Pancreas (tissue), 10 donors: Measurements from ENCODE around the gene NPAS1. TPM values are rescaled to one million over a fixed set of nuclear protein-coding genes. Genes with fewer than 3 reads are reported as not detected.

Experiments
- ATAC-seq, 4 donors: fragments of 200-7000 bp; cut with Tn5 transposase; one replicate each; pipeline versions ENCODE4 v1.8.0 to v1.9.1; 2020; ENCODE audit warnings: mild to moderate bottlenecking in 4 of 4, moderate library complexity in 4 of 4
- DNase-seq, 6 donors: peaks; one replicate each; pipeline ENCODE4 v3.0.0-alpha.2; 2020
- FAIRE-seq: peaks from 2 replicates; lab custom pipeline; 2012; peaks lifted over from hg19 to GRCh38; lab: Jason Lieb, UNC
- H3K27ac ChIP-seq, 4 donors: fragments of 200-600 bp; sonication (generic); 1 replicate in 3 of 4; 2 replicates in 1 of 4; pipeline versions ENCODE4 v1.5.0 to v1.8.0; 2020
- H3K27me3 ChIP-seq, 4 donors: fragments of 200-600 bp; one replicate each; pipeline ENCODE4 v1.8.0; 2021
- H3K36me3 ChIP-seq, 3 donors: fragments of 200-600 bp; sonication (generic) in 1 of 3; one replicate each; pipeline versions ENCODE4 v1.5.0 to v1.8.0; 2020 to 2021
- H3K4me1 ChIP-seq, 3 donors: fragments of 200-600 bp; one replicate each; pipeline ENCODE4 v1.8.0; 2021
- H3K4me3 ChIP-seq, 4 donors: fragments of 200-600 bp; sonication (generic) in 2 of 4; one replicate each; pipeline versions ENCODE4 v1.5.0 to v1.8.0; 2020 to 2021
- H3K9me3 ChIP-seq, 4 donors: fragments of 200-600 bp; one replicate each; pipeline ENCODE4 v1.8.0; 2021
- WGBS, 2 donors: extraction: QIAGEN DNeasy Blood & Tissue Kit; methylation state at CpG; one replicate each; pipeline ENCODE4 v1.1.7; 2013; 5-methylcytosine and 5-hydroxymethylcytosine counted together
- intact Hi-C, 3 donors: fragments of 100-400 bp; cut with DNase I; formaldehyde crosslinking; loops; one replicate each; pipeline versions ENCODE4 v1.11.1 to v1.14.2; 2022
- polyA plus RNA-seq, 2 donors: library from polyadenylated mRNA; stranded (reverse); fragments of 200-250 nt; gene quantifications; one replicate each; pipeline ENCODE4 v1.2.3, GENCODE V29; 2013
- total RNA-seq, 6 donors: library from RNA; stranded (reverse); fragmentation: NEBNext Ultra II Directional in 4 of 6; extraction: Animal tissue kit (Norgen Biotek cat#: 25700) in 4 of 6; gene quantifications; one replicate each; pipeline versions ENCODE4 v1.2.1 to v1.2.4, GENCODE V29; 2021 to 2023
- TF ChIP-seq, protein P1 (sequence below), 4 donors: fragments of 200-600 bp; sonication (generic) in 3 of 4; IDR thresholded peaks; one replicate each; pipeline versions ENCODE4 v1.5.0 to v1.8.0; 2021; ENCODE audit warnings: antibody characterized with exemption in 4 of 4
- donor health status: healthy with polysubstance abuse.
- donor health status: DM: no; HTN: no; CAD: no; lungs with moderate emphysema.
- donor health status: DM: no; HTN: no; CAD: no.
- donor health status: control.
- donor health status: control.
- donor health status: Bipolar disorder and iron deficiency.
- donor health status: DM: yes; HTN: yes; CAD: no.
- donor health status: DM: no; HTN: no; CAD: no.
- donor health status: DM: no; HTN: no; CAD: no.
- donor health status: DM: yes; HTN: yes; CAD: no.

The NPAS1 gene
- total and polyA plus RNA-seq, 8 donors = 0.12 to 0.49 (median 0.28) TPM

DNA sequence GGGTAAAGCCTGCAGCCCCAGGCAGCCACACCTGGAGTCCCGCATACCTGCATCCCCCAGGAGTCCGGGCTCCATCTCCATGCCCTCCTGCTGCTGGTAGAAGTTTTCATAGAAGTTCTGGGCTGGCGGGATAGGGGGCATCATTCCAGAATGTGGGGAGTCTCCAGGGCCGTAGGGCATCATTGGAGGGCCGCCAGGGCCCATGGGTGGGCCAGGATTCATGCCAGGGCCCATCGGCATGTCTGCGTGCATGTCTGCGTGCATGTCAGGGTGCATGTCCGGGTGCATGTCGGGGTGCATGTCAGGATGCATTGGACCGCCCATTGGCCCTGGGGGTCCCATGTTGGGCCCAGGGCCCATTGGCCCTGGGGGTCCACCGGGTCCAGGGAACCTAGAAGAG, 52.1 kb downstream of the NPAS1 start:
- H3K27me3 ChIP-seq = no peaks in the 10 kb centered on the region
- TF ChIP-seq, protein P1, sequence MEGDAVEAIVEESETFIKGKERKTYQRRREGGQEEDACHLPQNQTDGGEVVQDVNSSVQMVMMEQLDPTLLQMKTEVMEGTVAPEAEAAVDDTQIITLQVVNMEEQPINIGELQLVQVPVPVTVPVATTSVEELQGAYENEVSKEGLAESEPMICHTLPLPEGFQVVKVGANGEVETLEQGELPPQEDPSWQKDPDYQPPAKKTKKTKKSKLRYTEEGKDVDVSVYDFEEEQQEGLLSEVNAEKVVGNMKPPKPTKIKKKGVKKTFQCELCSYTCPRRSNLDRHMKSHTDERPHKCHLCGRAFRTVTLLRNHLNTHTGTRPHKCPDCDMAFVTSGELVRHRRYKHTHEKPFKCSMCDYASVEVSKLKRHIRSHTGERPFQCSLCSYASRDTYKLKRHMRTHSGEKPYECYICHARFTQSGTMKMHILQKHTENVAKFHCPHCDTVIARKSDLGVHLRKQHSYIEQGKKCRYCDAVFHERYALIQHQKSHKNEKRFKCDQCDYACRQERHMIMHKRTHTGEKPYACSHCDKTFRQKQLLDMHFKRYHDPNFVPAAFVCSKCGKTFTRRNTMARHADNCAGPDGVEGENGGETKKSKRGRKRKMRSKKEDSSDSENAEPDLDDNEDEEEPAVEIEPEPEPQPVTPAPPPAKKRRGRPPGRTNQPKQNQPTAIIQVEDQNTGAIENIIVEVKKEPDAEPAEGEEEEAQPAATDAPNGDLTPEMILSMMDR (IDR thresholded peaks at IDR 0.05) = no peak
- peaks cover 9 to 48% (median 13%) of the 10 kb centered on the region in 3 donors for H3K36me3 ChIP-seq
- intact Hi-C loops = no loop called here
- H3K9me3 ChIP-seq = no peaks in the 10 kb centered on the region
- 87 to 89% methylated on average over 12 of the region's 12 CpGs for WGBS, 2 donors
- DNase-seq = no peak
- no peak overlapping the region for H3K27ac ChIP-seq
- H3K4me1 ChIP-seq = no peaks in the 10 kb centered on the region
- FAIRE-seq = no peak
- no peak overlapping the region for H3K4me3 ChIP-seq
- no peak for ATAC-seq

DNA sequence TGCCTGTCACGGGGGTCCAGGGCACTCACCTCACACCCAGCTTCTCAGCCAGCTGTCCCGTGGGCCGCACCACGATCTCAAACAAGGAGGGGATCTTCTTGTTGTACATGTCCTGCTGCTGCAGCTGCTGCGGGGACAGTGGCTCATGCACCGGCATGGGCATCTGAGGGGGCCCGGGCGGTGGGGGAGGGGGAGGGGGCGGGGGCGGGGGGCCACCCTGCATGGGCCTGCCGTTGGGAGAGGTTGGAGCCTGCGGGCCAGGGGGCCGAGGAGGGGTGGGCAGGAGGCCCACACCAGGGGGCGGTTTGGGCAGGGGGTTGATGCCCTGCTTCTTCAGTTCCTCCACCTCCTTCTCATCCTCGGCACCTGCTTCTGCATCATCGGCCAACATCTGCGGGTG, 52.7 kb downstream of the NPAS1 start:
- no peak for DNase-seq
- TF ChIP-seq, protein P1 (IDR thresholded peaks at IDR 0.05) = no peak
- intact Hi-C loops = no loop called here

DNA sequence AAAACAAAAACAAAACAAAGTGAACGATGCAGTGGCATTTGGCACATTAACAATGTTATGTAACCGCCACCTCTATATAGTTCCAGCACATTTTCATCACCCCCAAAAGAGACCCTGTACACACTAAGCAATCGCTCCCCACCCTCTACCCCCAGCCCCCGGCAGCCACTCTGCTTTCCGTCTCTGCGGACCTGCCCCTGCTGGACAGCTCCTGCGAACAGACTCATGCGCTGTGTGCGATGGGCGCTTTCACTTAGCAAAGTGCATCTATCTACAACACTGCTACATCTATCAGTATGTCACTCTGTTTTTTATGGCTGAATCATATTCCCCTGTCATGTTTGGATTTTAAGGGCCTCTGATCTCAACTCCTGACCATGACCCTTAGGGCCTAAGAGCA, 53.9 kb downstream of the NPAS1 start:
- H3K36me3 ChIP-seq = peaks cover 9 to 40% (median 13%) of the 10 kb centered on the region in 3 donors
- TF ChIP-seq, protein P1 (IDR thresholded peaks at IDR 0.05) = no peak
- H3K9me3 ChIP-seq = no peaks in the 10 kb centered on the region
- H3K27me3 ChIP-seq = no peaks in the 10 kb centered on the region
- no peak for FAIRE-seq
- no peaks in the 10 kb centered on the region for H3K4me1 ChIP-seq
- ATAC-seq = no peak
- no peak overlapping the region for H3K27ac ChIP-seq
- WGBS, 2 donors = 95 to 96% methylated on average over 10 of the region's 10 CpGs
- DNase-seq = no peak
- intact Hi-C loops = no loop called here
- no peak overlapping the region for H3K4me3 ChIP-seq

More for the DNA sequence above, 52.7 kb downstream of the NPAS1 start:
- WGBS, 2 donors = 83 to 87% methylated on average over 15 to 17 of the region's 17 CpGs
- Histone ChIP-seq H3K27me3 (no peaks in the 10 kb centered on the region), H3K36me3 (peaks cover 9 to 42% (median 13%) of the 10 kb centered on the region in 3 donors), H3K4me3 (no peak overlapping the region), H3K4me1 (no peaks in the 10 kb centered on the region), H3K9me3 (no peaks in the 10 kb centered on the region), H3K27ac (no peak overlapping the region)
- FAIRE-seq = no peak
- no peak for ATAC-seq

DNA sequence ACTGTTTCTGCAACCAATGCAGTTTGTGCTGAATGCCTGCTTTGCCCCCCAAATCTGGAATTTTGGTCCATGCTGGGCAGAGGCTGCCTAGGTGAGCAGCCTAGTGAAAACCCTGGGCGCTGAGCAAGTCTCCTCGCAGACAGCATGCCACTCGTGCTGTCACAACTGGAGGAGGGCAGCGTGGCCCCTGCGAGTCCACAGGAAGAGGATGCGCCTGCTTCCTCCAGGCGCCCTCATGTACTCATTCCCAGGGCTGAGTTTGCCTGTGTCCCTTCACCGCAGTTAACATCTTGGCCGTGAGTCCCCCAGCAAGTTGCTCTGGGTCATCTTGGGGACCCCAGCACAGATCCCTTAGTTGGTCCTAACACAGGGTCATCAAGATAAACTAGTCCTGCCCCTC, 55.0 kb downstream of the NPAS1 start:
- ATAC-seq (no peak), DNase-seq (no peak), FAIRE-seq (no peak)
- Histone ChIP-seq H3K4me3 (no peak overlapping the region), H3K4me1 (no peaks in the 10 kb centered on the region), H3K27ac (no peak overlapping the region), H3K36me3 (peaks cover 9 to 40% (median 13%) of the 10 kb centered on the region in 3 donors), H3K27me3 (no peaks in the 10 kb centered on the region), H3K9me3 (no peaks in the 10 kb centered on the region)
- intact Hi-C loops = no loop called here
- 88 to 96% methylated on average over 9 of the region's 9 CpGs for WGBS, 2 donors
- TF ChIP-seq, protein P1 (IDR thresholded peaks at IDR 0.05) = no peak

DNA sequence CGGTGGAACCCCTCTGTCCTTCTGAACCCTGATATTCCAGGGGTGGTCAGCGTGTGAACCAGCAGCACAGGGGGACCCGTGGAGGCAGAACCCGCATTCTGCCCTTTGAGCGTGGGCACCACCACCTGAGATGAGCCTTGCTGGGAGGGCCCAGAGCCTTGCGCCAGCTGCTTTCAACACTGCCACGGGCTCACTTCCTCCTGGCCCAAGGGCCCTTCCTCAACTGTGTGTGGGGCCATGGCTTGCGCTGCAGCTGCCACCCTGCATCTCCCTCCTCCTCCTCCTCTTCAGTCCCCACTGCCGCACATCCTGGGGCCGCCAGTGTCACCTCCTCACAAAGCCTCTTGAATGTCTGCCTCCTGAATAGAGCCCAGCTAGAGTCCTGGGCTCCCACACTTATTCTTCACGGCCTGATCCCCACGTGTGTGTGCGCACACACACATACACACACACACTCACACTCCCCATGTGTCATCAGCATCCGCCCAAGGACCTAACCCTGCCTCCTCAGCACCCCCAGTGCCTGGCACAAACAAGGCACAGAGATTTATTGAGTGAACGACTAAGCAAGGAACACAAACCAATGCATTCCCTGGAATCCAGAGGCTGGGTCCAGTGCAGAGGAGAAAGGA, 55.7 kb downstream of the NPAS1 start:
- no peak for ATAC-seq
- no peak overlapping the region for H3K27ac ChIP-seq
- no peaks in the 10 kb centered on the region for H3K27me3 ChIP-seq
- 86 to 88% methylated on average over 15 of the region's 15 CpGs for WGBS, 2 donors
- H3K36me3 ChIP-seq = peaks cover 7 to 36% (median 13%) of the 10 kb centered on the region in 3 donors
- H3K9me3 ChIP-seq = no peaks in the 10 kb centered on the region
- TF ChIP-seq, protein P1 (IDR thresholded peaks at IDR 0.05) = no peak
- no peaks in the 10 kb centered on the region for H3K4me1 ChIP-seq
- FAIRE-seq = no peak
- DNase-seq = peak in 1 of 6 donors; percentile 58
- no peak overlapping the region for H3K4me3 ChIP-seq
- intact Hi-C loops = no loop called here
